IPS-15b (cell line): ENCODE measurements around the gene SHMT1.
"Not testable (repeated sequence)": the region's sequence is repeated elsewhere in the genome, so short reads cannot be mapped to it uniquely, and the experiment has no call there.

ENCODE experiments used
- H3K27me3 ChIP-seq: one replicate; pipeline ENCODE4 v1.6.1; 2013; ENCODE audit warnings: low read length; ENCODE audit not compliant: control insufficient read depth, insufficient read depth
- H3K36me3 ChIP-seq: one replicate; pipeline ENCODE4 v1.6.1; 2013; ENCODE audit warnings: low read length; ENCODE audit not compliant: control insufficient read depth, insufficient read depth
- H3K4me1 ChIP-seq: one replicate; pipeline ENCODE4 v1.6.1; 2013; ENCODE audit warnings: mild to moderate bottlenecking, low read length; ENCODE audit not compliant: control insufficient read depth, insufficient read depth
- H3K4me3 ChIP-seq: one replicate; pipeline ENCODE4 v1.5.1; 2013; ENCODE audit warnings: low read depth, low read length
- H3K9ac ChIP-seq: one replicate; pipeline ENCODE4 v1.6.1; 2013; ENCODE audit warnings: low read depth, mild to moderate bottlenecking, low read length
- H3K9me3 ChIP-seq: one replicate; pipeline ENCODE4 v1.6.1; 2013; ENCODE audit warnings: mild to moderate bottlenecking, low read length; ENCODE audit not compliant: control insufficient read depth, insufficient read depth

The SHMT1 gene

GRCh38 chr17:18303206-18303605, 60.1 kb downstream of the SHMT1 start:
- H3K27me3 ChIP-seq, H3K9me3 ChIP-seq, H3K9ac ChIP-seq, H3K4me1 ChIP-seq, H3K4me3 ChIP-seq: not testable (repeated sequence)
- peaks cover 57% of the 10 kb centered on the region for H3K36me3 ChIP-seq

GRCh38 chr17:18300725-18301480, 62.4 kb downstream of the SHMT1 start:
- H3K36me3 ChIP-seq, result peaks cover 48% of the 10 kb centered on the region
- H3K9ac ChIP-seq, result no peak overlapping the region
- H3K4me1 ChIP-seq, result no peaks in the 10 kb centered on the region
- H3K27me3 ChIP-seq, result no peaks in the 10 kb centered on the region
- no peak overlapping the region for H3K4me3 ChIP-seq
- no peaks in the 10 kb centered on the region for H3K9me3 ChIP-seq

GRCh38 chr17:18298061-18298460, 65.3 kb downstream of the SHMT1 start:
- H3K9me3 ChIP-seq, H3K27me3 ChIP-seq, H3K4me3 ChIP-seq, H3K4me1 ChIP-seq, H3K9ac ChIP-seq: not testable (repeated sequence)
- peaks cover 45% of the 10 kb centered on the region for H3K36me3 ChIP-seq

GRCh38 chr17:18291718-18292540, 71.4 kb downstream of the SHMT1 start:
- Histone ChIP-seq H3K4me3 (no peak overlapping the region), H3K27me3 (no peaks in the 10 kb centered on the region), H3K9me3 (no peaks in the 10 kb centered on the region), H3K36me3 (peaks cover 44% of the 10 kb centered on the region), H3K9ac (no peak overlapping the region), H3K4me1 (no peaks in the 10 kb centered on the region)

- H3K9me3 ChIP-seq, result no peaks in the 10 kb centered on the region
- no peaks in the 10 kb centered on the region for H3K27me3 ChIP-seq
- H3K36me3 ChIP-seq, result peaks cover 50% of the 10 kb centered on the region
- H3K4me3 ChIP-seq, result no peak overlapping the region
- H3K4me1 ChIP-seq, result no peaks in the 10 kb centered on the region
- no peak overlapping the region for H3K9ac ChIP-seq
Observed at GRCh38 chr17:18285296-18285695, 78.1 kb downstream of the SHMT1 start.

GRCh38 chr17:18281788-18282187, 81.6 kb downstream of the SHMT1 start:
- peaks cover 60% of the 10 kb centered on the region for H3K36me3 ChIP-seq

GRCh38 chr17:18280766-18281371, 82.5 kb downstream of the SHMT1 start:
- Histone ChIP-seq H3K4me1 (no peaks in the 10 kb centered on the region), H3K36me3 (peaks cover 69% of the 10 kb centered on the region), H3K9me3 (no peaks in the 10 kb centered on the region), H3K9ac (no peak overlapping the region), H3K4me3 (no peak overlapping the region), H3K27me3 (no peaks in the 10 kb centered on the region)

More at GRCh38 chr17:18281788-18282187, 81.6 kb downstream of the SHMT1 start:
- no peaks in the 10 kb centered on the region for H3K4me1 ChIP-seq
- no peak overlapping the region for H3K9ac ChIP-seq
- no peak overlapping the region for H3K4me3 ChIP-seq
- H3K27me3 ChIP-seq, result no peaks in the 10 kb centered on the region
- H3K9me3 ChIP-seq, result no peaks in the 10 kb centered on the region

GRCh38 chr17:18280249-18280648, 83.1 kb downstream of the SHMT1 start:
- Histone ChIP-seq H3K27me3 (no peaks in the 10 kb centered on the region), H3K9ac (no peak overlapping the region), H3K4me3 (no peak overlapping the region), H3K4me1 (no peaks in the 10 kb centered on the region), H3K36me3 (peaks cover 67% of the 10 kb centered on the region), H3K9me3 (no peaks in the 10 kb centered on the region)

GRCh38 chr17:18278867-18279266, 84.5 kb downstream of the SHMT1 start:
- H3K27me3 ChIP-seq, result no peaks in the 10 kb centered on the region
- no peaks in the 10 kb centered on the region for H3K9me3 ChIP-seq
- H3K36me3 ChIP-seq, result peaks cover 68% of the 10 kb centered on the region
- no peak overlapping the region for H3K4me3 ChIP-seq
- H3K9ac ChIP-seq, result no peak overlapping the region
- no peaks in the 10 kb centered on the region for H3K4me1 ChIP-seq
